ENCODE measurements around the gene EXOC6B.

EXOC6B gene

GRCh38 chr2:72744049-72744448 is 81.8 kb downstream of the EXOC6B start:
- no peak for DNase-seq (ENCODE audit: low read depth in 2 of 3, low spot score in 2 of 3)

GRCh38 chr2:72743481-72743880 is 82.4 kb downstream of the EXOC6B start:
- DNase-seq (ENCODE audit: low read depth in 2 of 3, low spot score in 2 of 3), result no peak

DNA sequence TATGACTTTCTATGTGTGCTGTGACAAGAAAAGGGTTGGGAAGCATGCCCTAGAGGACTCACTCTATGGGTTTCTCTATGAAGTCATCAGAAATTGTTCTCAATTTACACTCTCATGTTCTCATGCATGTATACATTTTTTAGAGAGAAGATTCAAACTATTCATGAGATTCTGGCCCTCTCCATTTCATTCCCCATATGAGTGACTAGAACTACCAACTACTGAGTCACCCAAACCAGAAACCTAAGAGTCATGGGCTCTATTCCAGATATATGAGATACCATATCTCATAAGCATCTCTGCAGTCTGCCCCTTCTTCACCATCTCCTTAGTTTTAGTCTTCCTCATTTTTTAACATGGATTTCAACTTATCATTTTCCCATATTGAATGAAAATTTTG is 87.7 kb downstream of the EXOC6B start:
- DNase-seq (ENCODE audit: low read depth in 2 of 3, low spot score in 2 of 3), result no peak

DNA sequence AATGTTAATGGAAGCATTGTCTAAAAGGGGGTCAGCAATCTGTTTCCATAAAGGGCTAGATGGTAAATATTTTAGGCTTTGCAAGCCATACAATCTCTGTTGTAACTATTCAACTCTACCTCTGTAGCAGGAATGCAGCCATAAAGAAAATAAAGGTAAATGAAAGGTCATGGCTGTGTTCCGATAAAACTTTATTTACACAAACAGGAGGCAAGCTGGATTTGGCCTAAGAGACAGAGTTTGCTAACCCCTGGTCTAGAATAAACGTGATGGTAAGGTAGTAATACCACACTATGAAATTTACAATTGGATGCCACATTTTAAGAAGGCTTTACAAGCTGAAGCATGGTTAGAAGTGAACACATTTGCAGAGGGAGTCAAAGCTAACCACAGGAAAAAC is 91.4 kb downstream of the EXOC6B start:
- DNase-seq (ENCODE audit: low read depth in 2 of 3, low spot score in 2 of 3), result no peak

- no peak for DNase-seq (ENCODE audit: low read depth in 2 of 3, low spot score in 2 of 3)
Observed at GRCh38 chr2:72731116-72731515, 94.7 kb downstream of the EXOC6B start.

DNA sequence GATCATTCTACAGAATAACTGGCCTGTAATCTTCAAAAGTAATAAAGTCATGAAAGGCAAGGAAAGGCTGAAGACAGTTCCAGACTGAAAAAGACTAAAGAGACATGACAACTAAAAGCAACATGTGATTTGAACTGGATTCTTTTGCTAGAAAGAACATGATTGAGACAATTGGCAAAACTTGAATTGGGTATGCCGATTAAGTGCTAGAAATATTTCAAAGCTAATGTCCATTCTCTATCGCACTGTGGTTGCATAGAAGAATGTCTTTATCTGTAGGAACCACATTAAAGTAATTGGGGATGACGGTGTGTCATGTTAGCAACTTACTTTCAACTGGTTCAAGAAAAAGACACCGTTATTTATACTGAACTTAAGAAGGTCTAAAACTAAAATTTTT is 98.5 kb downstream of the EXOC6B start:
- no peak for DNase-seq (ENCODE audit: low read depth in 2 of 3, low spot score in 2 of 3)

- no peak for DNase-seq (ENCODE audit: low read depth in 2 of 3, low spot score in 2 of 3)
Observed at GRCh38 chr2:72723769-72724370, 102.0 kb downstream of the EXOC6B start.

DNA sequence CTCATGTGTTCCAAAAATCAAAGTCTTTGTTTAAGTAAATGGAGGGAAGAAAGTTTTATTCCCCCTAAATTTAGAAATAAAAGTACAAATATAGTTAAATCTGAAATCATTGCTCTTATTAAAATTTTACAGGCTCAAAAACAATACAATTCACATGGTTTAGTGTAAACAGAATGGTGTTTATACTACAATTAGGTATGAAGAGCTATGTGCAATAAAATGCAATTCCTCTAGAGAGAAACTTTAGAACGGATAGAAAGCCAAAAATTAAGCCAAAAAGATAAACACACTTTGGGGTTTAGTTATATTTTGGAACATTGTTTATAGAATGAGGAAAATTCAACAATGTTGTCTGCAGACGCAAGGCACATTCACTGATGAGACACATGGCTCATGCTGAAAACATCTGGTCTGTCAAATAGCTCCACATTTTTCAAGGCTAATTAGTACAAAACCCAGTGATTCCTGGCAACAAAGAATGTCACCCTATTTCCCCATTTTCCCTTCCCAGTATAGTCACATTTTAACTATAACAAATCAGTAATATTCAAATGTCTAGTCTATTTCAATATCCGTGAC is 103.3 kb downstream of the EXOC6B start:
- DNase-seq (ENCODE audit: low read depth in 2 of 3, low spot score in 2 of 3), result no peak

GRCh38 chr2:72719416-72719815 is 106.4 kb downstream of the EXOC6B start:
- DNase-seq (ENCODE audit: low read depth in 2 of 3, low spot score in 2 of 3), result no peak

DNA sequence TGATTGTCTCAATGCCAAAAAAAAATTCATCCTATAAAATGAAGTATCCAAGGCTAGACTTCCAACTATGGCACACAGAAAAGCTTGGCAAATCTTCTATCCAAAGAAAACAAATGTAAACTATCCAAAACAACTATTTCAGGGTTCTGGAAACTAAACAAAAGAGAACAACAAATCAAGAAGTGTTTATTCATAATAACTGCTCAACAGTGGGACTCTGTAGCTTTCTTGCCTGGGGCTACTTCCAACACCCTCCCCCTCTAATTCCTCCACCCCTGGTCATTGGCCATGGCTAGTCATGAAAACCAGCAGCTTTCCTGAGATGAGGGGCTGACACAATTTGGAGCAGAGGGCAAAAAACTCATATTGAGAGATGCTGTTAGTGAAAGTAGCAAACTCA is 107.0 kb downstream of the EXOC6B start:
- no peak for DNase-seq (ENCODE audit: low read depth in 2 of 3, low spot score in 2 of 3)

DNA sequence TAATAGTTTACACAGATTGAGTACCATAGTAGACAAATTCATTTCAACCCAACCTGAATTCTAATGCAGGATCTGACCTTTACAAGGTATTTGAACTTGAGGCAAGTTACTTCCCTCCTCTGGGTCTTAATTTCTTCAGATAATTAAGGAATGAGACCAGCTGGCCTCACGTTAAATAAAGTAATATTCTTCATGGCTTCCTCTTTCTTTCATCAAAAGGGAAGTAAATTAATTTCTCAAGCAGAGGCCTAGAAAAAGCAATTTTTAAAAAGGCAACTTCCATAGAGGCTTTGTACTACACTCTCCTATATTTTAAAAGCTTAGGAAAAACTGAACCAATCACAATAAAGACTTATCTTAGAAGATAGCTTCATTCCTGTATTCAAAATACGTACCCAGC is 109.2 kb downstream of the EXOC6B start:
- DNase-seq (ENCODE audit: low read depth in 2 of 3, low spot score in 2 of 3), result no peak

GRCh38 chr2:72713857-72714256 is 112.0 kb downstream of the EXOC6B start:
- DNase-seq (ENCODE audit: low read depth in 2 of 3, low spot score in 2 of 3), result no peak

GRCh38 chr2:72712977-72713376 is 112.9 kb downstream of the EXOC6B start:
- DNase-seq (ENCODE audit: low read depth in 2 of 3, low spot score in 2 of 3), result no peak

GRCh38 chr2:72712304-72712703 is 113.5 kb downstream of the EXOC6B start:
- DNase-seq (ENCODE audit: low read depth in 2 of 3, low spot score in 2 of 3), result no peak

DNA sequence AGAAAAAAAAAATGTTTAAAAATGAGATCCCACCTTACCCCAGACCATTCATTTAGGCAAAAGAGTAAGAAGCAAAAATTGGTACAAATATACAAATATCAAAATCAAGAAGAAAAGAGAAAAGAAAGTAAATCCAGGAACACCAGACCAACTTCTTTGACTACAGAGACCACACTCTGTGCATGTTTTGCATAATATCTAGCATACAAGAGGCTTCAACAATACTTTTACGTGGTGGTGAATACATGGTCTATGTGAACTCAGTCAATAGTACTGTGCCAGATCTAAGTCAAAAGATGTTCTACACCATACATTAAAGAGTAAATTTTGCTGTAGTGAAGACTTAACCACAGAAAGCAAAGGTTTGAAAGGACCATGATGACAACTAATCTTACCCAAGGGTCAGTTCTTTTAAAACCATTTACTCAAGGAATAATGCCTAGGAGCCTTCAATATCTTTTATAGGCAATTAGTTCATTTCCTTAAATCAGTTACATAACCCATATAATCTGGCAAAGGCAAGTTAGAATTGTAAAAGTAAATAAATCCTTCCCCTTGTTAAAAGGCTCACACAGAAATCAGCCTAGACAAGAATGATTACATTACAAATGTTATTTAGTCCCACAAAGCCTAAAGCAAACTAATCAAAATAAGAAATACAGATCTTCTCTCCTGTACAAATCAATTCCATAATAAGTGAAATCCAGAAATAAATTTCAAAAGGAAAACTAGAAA is 115.2 kb downstream of the EXOC6B start:
- no peak for DNase-seq (ENCODE audit: low read depth in 2 of 3, low spot score in 2 of 3)

GRCh38 chr2:72708236-72708635 is 117.6 kb downstream of the EXOC6B start:
- DNase-seq (ENCODE audit: low read depth in 2 of 3, low spot score in 2 of 3), result no peak

GRCh38 chr2:72698300-72698699 is 127.5 kb downstream of the EXOC6B start:
- DNase-seq (ENCODE audit: low read depth in 2 of 3, low spot score in 2 of 3), result no peak

- DNase-seq (ENCODE audit: low read depth in 2 of 3, low spot score in 2 of 3), result no peak
Observed at GRCh38 chr2:72696559-72696958, 129.3 kb downstream of the EXOC6B start.

DNA sequence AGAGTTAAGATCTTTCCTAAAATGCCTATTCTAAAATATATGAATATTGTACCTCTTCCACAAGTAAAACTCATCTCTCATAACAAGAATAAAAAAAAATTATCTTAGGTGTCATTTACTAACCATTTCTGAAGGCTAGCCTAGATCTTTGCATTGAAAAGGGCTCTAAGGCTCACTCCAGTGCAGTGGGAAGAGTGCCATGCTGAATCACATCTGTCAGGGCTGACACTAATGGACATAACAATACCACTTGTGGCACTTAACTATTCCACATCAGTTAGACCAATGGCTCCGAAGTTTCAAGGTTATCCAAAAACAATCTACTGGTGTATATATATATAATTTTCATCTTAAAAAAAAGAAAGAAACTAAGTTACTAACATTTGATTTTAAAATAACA is 130.2 kb downstream of the EXOC6B start:
- DNase-seq (ENCODE audit: low read depth in 2 of 3, low spot score in 2 of 3), result no peak

DNA sequence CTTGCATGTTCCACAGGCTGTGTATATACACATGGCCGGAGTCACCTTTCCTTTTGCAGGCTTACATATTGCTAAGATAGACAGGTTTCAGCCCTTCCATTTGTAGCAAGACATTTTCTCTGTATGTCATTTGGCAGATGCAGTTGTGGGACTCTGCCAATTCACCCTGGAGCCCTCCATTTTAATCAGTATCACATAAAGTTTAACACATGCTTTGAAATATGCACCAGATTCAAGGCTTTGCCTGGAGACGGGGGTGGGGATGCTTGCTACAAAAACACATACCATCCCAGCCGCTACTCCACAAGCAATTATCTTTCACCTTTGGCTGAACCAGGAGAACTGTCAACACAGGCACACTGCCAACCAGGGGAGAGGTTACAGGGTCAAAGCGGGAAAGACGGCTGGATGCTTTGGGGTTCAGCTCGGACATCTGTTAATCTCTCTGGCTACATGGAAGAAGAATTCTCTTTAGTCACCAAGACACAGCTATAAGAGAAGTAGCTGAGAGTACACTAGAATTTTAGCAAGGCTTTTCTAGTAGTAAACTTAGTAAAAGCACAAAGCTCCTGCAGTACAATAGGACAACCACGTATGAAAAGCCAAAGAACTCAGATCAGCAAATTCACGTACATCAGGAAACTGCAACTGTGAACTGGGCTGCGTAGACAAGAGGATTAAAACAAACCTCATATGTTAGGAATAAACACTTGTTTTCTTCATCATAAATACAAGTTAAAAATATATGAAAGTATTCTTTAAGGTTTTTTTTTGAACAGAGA is 130.9 kb downstream of the EXOC6B start:
- DNase-seq (ENCODE audit: low read depth in 2 of 3, low spot score in 2 of 3), result no peak

- no peak for DNase-seq (ENCODE audit: low read depth in 2 of 3, low spot score in 2 of 3)
Observed at GRCh38 chr2:72689579-72690195, 136.1 kb downstream of the EXOC6B start.
